GM19043 (cell line): ENCODE measurements around the gene MED13L.

Source experiments
- ATAC-seq: cut with Tn5 transposase; IDR thresholded peaks from one replicate; pipeline ENCODE4 v1.9.1; 2021; ENCODE audit warnings: low read depth; ENCODE audit not compliant: unreplicated experiment

The MED13L gene

DNA sequence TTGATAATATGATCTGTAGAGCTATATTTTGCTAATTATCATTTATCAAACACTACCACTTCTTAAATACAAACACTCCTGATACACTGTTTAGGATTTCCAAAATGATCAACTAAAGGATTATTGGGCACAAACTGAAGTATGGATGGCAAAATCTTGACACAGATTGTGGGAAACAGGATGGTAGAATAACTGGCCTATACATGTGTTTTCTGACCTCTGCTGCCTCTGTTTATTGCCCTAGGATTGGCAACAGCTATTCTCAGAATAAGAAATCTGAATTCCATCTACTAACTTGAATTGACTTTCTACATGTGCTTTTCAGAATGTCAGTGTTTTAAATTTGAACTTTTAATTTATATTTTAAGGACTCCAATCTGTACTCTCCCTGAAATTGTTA lies 209.1 kb downstream of the MED13L start:
- no peak for ATAC-seq

DNA sequence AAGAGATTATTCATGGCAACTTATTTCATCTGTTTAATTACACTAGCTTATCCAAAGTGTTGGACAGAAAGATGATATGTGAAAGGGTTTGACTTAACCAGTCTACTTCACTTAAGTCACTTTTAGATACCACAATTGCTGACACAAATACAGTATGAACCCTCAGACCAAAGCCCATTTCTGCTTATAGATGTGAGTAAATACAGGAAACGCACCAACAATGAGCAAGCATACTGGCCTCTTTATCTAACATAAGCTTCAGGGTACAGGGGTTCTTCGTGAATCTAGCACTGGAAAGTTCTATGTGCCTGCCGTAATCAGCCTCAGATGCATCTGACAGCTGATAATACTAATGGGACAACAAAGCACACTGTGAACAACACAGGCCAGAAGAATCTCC lies 209.6 kb downstream of the MED13L start:
- no peak for ATAC-seq

DNA sequence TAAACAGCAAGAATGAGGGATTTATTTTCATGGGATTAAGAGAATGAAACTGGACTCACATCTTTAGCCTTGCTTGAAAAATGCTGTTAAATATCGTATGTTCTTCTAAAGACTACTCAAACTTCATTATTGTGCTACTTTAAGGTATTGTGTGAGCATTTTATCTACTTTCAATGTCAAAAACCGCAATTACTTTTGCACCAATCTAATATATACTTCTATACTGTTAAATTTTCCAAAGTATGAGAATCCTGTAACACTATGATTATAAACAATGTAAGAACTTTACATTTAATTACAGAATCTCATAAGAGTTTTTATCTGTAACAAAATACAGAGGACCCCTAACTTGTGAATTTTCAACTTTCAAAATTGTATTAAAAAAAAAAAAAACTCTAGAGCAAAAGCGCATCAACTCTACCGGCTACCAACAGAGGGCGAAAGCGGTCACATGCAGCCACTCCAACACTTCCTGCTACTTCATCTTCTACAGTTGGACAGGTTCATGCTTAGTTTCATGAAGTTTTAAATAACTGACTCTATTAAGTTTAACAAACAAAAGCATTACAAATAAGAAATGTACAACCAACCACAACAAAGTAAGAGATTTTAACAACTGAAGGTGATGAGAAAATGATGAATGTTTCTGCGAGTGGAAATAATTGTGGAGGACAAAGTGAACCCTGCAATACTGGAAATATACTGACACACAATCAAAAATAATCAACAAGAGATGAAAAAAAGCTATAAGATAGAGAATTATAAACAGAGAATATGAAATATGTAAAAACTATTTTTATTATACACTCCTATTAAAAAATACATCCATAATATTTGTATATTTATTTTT lies 210.9 kb downstream of the MED13L start:
- ATAC-seq = no peak

DNA sequence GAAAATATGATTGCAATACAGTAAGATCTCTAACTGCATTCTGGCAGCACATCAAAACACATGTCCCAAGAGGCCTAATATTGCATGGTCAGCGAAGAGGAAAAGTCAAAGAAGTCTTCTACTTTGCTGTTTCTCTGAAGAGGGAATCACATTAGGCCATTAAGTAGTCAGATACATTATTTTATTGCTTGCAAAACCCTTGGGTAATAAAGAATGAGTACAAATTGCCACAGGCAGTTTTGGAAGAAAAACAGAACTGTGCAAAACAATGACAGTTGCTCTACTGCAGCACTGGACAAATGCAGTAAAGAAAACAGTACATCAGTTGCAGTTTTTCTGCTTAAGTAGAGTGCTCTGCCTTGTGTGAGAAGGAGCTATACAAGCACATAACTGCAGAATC lies 211.9 kb downstream of the MED13L start:
- no peak for ATAC-seq

DNA sequence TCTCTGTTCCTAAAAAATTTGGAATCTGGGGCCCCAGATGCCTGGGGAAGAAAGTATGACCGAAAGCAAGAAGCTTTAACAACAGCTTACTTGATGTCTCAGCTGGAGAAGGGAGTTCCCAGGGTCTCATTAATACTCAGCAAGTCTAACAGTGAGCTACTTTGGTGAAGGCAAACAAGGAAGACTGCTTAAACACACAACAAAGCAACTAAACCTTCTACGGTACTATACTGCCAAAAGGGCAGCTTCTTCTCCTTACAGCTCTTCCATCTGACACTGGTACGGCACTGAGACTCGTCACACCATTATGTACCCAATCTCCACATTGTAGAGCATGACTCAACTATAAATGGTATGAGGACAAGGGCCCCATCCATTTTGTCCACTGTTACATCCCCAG lies 213.0 kb downstream of the MED13L start:
- no peak for ATAC-seq

DNA sequence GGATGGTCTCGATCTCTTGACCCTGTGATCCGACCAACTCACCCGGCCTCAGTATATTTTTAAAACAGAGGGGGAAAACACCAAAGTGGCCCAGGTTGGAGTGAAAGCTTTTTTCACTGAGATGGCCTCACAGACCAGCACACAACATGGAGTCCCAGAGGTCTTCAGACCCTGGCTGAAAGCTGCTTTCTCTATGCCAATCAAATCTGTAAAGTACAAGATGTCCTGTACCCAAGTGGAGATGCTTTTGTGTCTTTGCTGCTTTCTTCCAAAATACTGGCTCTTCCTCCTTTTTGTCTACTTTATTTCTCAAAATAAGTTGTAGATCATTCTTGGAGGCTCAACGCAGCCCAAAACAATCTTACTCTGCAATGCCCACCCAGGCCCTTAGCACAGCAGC lies 214.8 kb downstream of the MED13L start:
- ATAC-seq = no peak

DNA sequence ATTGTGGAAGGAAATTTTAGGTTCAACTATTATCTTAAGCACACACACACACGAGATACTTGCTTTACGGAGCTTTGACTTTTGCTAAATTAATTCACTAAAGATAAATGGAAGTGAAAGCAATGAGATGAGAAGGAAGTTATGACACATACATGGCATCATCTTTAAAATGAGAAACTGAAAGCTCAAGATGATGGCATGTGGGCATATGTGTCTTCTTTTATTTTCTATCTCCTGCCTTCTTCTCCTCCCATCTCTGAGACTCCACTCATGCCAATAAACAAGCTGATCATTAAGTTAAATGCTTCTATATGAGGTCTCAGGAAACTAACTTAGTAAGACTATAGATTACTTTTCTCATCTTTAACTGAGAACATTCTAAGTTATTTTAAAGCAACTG lies 216.7 kb downstream of the MED13L start:
- no peak for ATAC-seq

DNA sequence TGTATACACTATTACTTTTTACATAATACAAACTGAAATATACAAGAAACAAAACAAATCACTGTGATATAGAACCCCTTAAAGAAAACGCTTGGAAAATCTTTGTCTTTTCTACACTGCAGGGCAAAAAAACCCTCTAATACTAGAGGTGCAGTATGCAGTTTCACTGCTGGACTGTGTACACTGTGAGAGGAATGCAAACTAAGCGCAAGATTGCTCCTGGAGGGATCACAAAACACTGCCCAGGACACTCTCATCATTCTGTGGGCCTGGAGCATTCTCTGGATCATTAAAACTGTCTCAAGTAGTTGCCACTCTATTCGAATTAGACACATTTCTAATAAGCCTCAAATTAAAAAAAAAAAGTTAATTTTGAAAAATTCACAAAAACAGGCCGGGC lies 217.6 kb downstream of the MED13L start:
- ATAC-seq = no peak

DNA sequence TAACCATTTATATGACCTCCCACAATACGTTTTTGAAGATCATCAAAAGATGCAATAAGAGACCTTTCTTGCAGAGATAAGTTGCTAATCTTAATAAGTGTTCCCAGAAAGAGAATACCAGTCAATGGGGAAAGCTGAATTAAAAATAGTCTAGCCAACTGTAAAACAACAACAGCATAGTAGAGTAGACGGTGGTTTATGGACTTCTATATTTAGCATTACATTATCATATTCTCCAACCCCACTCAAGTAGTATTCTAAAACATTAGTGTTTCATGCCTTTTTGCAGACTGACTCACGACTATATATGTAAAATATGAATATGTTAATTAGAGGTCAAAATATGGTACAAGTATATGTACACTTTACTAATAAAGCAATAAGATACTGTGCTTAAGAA lies 218.9 kb downstream of the MED13L start:
- no peak for ATAC-seq

DNA sequence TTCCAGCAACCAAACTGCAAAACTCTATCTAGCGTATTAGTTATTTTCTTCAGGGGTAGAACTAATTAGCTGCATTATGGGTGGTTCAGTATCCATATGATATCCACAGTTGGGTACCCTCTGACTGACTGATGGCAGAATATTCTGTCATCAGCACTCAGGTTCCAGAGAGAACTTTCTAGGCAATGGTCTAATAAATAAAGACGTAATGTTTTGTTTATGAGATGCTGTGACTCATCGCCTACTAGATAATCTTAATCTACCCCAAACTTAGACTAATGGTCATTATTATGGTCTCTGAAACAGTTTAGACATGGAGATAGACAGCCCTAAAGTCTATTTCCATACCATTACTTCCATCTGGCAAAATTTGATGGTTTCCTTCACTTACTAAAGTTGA lies 220.1 kb downstream of the MED13L start:
- no peak for ATAC-seq

DNA sequence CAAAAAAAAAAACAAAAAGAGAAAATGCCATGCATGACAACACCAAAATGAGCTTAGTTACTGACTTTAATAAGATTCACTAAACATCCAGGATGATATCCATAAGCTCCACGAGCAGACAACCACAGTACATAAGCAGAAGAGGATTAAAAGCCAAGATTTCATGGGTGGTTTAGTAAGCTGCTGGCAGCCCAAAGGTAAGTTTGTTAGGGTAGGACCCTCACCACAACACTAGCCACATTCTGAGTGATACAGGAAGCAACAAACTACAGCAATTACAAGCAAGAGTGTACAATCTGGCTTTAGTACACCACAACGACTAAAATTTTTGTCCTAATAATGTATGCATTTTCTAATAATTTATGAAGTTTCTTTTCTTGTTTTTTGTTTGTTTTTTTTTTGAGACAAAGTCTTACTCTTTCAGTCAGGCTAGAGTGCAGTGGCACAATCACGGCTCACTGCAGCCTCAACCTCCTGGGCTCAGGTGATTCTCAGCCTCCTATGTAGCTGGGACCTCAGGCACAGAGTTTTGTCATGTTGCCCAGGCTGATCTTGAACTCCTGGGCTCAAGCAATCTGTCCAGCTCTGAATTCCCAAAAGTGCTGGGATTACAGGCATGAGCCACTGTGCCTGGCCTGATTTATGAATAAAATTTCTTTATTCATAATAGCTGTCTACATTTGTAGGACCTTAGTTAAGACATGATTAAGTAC lies 221.4 kb downstream of the MED13L start:
- ATAC-seq = no peak

DNA sequence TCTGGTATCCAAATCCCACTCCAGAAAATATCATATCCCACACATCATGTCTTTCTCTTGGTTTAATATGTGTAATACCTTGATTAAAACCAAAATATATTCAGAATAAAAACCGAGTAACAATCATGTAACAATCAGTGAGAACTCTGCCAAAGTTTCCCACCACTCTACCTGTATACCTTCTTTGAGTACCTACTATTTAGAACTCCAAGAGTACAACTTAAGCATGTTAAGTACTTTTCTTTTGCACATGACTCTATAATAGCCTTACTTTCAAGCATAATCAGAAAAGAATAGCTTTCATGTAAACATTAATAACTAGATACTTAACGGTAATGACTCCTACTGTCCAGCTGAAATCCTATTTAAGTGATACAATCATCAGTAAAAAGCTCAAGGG lies 223.2 kb downstream of the MED13L start:
- no peak for ATAC-seq

DNA sequence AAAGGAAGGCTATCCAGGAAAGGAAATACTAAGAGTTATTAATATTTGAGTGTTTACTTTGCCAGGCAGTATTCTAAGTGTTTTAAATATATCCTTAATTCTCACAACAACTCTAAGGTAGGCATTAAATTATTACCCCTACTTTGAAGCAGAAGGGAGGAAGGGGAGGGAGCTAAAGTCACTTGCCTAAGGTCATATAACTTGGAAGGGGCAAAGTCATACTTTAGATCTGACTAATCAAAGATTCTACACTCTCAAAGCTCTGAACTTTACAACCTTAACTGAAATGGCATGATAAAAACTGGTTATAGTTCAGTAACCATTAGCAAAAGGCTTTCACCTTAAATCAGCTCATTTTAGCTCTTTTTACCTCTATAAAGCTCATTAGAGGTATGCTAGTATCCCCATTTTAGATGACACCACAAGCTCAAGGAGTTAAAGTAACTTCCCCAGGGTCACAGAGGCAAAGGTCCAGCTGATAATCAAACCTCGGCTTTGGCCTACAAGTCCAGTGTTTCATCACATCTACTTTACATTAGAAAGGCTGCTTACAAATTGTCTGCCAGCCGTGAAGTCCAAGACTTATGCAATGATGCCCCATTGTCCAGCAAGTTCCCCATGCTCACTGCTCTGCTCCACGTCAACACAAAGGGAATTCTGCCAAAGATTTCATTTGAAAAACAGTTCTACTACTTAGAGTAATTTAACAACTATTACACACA lies 223.9 kb downstream of the MED13L start:
- no peak for ATAC-seq

DNA sequence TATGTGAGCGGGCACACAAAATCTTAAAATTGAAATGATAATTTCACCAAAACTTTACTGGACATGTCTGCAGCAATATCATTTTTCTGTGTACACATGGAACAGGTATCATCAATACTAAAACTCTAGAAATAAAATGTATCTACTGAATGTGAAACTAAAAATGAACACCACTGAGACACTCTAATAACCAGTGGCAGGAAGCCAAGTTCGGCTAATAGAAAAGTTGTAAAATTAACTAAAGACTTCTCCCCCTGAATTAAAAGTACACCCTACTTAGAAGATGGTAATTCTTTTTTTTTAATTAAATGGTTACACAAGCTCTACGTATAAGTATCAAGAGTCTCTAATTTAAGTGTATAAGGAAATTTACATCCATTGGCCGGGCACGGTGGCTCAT lies 227.2 kb downstream of the MED13L start:
- no peak for ATAC-seq

DNA sequence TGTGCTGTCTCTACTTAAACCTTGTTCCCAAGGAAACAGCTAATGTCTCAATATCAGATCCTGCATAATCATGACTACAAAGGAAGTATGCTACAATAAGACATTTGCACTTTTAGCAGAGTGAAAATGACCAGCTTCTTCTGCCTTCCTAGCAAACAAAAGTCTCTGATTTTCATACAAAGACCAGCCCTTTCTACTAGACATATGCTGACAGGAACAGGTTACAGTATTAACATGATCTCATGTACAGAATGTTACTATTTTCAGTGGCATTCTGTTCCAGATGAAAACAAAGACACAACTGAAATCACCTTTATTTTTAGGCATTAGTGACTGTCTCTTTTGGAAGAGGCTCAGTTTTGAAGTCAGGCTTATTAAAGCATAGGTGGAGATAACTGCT lies 228.6 kb downstream of the MED13L start:
- ATAC-seq = no peak

DNA sequence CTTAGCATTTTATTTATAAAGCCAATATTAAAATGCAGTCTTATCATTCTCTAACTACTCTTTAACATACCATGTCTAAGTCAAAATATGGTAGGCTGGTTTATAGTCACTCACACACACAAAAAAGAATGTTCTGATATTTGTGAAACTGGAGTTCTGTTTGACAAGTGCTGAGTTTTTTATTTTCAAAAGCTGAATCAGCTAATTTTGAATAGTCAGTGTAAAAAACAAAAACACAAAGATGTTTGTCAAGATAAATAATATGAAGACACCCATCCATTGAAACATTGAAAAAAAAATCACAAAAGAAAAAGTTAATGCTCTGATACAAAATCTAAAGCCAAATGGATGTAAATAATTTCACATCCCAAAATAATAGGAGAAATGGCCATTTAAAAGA lies 231.5 kb downstream of the MED13L start:
- no peak for ATAC-seq

DNA sequence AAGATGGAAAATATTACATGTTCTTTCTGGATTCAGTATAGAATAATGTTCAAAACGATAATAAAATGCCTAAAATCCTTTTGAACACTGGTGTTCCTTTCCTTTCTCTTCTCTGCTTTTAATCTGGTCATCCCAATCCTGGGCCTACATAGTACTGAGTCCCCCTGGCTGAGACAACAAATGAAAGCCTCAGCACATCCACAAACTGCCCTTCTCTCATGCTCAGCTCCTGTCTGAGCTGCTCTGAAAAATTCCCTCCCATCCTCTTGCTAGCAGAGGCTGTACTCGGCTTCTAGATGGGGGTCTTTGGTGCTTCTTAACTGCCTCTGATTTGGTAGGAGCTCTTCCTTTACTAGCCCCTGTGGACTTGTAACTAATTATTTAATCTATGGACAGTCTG lies 232.3 kb downstream of the MED13L start:
- ATAC-seq = no peak

DNA sequence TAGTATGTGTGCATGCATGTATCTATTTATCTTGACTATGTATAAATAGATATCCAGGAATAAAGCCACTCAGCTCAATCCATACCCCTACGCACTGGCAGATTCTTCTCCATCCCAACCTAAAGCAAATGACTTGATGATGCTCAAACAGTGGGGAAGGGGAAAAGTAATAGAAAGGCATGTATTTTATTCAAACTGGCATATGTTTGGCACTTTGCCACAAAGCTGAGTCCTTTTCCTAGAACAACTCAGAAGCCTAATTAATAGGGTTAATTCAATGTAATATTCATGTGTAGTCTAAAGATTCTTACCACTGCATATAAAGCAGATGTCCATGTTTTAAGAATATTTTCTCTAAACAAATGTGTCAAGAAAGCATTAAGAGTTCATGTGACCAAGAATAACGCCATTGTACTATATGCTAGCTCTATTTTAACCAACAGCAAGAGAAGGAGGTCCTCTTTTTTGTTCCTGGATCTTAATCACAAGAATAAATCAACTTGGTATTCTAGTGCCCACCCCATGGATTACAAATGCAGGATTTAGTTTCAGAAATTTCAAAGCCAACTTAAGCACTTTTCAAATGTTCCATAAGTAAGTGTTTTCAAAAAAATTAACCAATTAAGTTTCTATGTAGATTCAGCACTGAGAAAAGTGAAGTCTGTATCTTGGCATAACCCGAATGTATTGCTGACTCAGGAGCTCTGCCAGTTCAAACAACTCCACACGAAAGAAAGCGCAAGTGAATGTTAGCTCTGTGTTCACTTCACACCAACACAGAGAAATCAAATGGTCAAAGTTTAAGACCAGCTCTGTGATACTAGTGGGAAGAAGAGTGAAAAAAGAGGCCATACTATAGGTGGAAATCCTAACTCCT lies 233.6 kb downstream of the MED13L start:
- no peak for ATAC-seq

DNA sequence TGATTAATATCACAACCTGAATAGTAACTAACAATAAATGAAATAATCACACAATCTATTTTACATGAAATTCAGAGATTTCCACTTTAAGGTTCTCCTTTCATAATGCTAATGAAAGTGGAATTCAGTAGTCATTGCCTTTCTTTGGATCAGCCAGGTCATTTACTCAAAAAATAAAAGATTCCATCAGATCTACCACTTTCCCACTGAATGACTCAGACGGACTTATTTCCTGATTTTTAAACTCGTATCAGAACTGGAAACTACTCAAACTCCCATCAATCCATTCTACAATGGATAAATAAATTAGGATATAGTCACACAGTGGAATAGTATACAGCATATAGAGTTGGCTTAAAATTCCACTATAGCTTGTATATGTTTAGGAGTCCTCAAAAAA lies 237.1 kb downstream of the MED13L start:
- no peak for ATAC-seq

DNA sequence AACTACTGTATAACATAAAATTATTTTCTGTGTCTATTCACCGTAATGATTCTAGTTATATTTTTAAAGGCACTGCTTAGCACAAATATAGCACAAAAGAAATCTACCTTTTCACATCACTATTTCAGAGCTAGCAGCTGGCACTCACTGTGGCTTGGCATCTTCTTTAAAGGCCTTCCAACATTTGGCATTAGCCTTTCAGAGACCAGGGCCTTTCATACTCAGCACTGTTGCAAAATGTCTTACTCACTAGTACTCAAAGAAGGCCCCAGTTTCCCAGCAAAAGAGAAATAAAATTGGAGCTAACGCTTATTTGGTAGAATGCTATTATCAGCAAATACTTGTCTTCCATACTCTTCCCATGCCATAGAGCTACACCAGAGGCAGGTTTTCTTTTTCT lies 238.4 kb downstream of the MED13L start:
- ATAC-seq = no peak
